Neural cell (in vitro differentiated cells): ENCODE measurements around the gene HACD4. TPM values are rescaled to one million over a fixed set of nuclear protein-coding genes. Genes with fewer than 3 reads are reported as not detected.

Experiments used
- H2AFZ ChIP-seq: fragments of 200-600, 300-800 bp; sonication (generic), shearing (Covaris generic); 2 replicates; pipeline ENCODE4 v1.6.0; 2014; ENCODE audit warnings: low read depth, mild to moderate bottlenecking, antibody characterized with exemption, low read length, moderate library complexity
- H3F3A ChIP-seq: fragments of 200-600 bp; shearing (Covaris generic); 2 replicates; pipeline ENCODE4 v1.6.1; 2016; ENCODE audit warnings: mild to moderate bottlenecking, moderate library complexity, mixed read lengths, antibody characterized with exemption, low read length; ENCODE audit not compliant: insufficient read depth, poor library complexity, severe bottlenecking
- H3K27ac ChIP-seq: fragments of 200-600, 300-800 bp; sonication (generic), shearing (Covaris generic); 2 replicates; pipeline ENCODE4 v1.5.1; 2014; ENCODE audit warnings: mild to moderate bottlenecking, low read length, moderate library complexity
- H3K27me3 ChIP-seq: fragments of 300-800, 200-600 bp; sonication (generic), shearing (Covaris generic); 2 replicates; pipeline ENCODE4 v1.6.0; 2014; ENCODE audit warnings: mild to moderate bottlenecking, low read depth, low read length, moderate library complexity; ENCODE audit not compliant: insufficient read depth
- H3K36me3 ChIP-seq: fragments of 300-800, 200-600 bp; sonication (generic), shearing (Covaris generic); 2 replicates; pipeline ENCODE4 v1.5.1; 2014; ENCODE audit warnings: mild to moderate bottlenecking, antibody characterized with exemption, low read length, moderate library complexity; ENCODE audit not compliant: insufficient read depth
- H3K4me2 ChIP-seq: fragments of 300-800, 200-600 bp; sonication (generic), shearing (Covaris generic); 2 replicates; pipeline ENCODE4 v1.6.0; 2014; ENCODE audit warnings: mild to moderate bottlenecking, low read length
- H3K4me3 ChIP-seq: fragments of 300-800, 200-600 bp; sonication (generic), shearing (Covaris generic); 2 replicates; pipeline ENCODE4 v1.5.1; 2014; ENCODE audit warnings: mild to moderate bottlenecking, low read length, moderate library complexity
- H3K79me2 ChIP-seq: fragments of 200-600 bp; shearing (Covaris generic); replicated peaks from 2 replicates; pipeline ENCODE4 v1.6.0; 2014; ENCODE audit warnings: mild to moderate bottlenecking, low read length, moderate library complexity; ENCODE audit not compliant: insufficient read depth
- H3K9ac ChIP-seq: fragments of 300-800, 200-600 bp; sonication (generic), shearing (Covaris generic); 2 replicates; pipeline ENCODE4 v1.6.1; 2016; ENCODE audit warnings: mild to moderate bottlenecking, low read length, mixed read lengths
- H3K9me2 ChIP-seq: fragments of 200-600 bp; shearing (Covaris generic); 2 replicates; pipeline ENCODE4 v1.6.1; 2016; ENCODE audit warnings: mild to moderate bottlenecking, low read length, mixed read lengths; ENCODE audit not compliant: insufficient read depth
- H3K9me3 ChIP-seq: fragments of 200-600, 300-800 bp; sonication (generic), shearing (Covaris generic); 2 replicates; pipeline ENCODE4 v1.6.1; 2016; ENCODE audit warnings: mild to moderate bottlenecking, mixed run types, low read length, moderate library complexity, mixed read lengths
- H4K20me1 ChIP-seq: fragments of 200-600 bp; shearing (Covaris generic); 2 replicates; pipeline ENCODE4 v1.6.1; 2016; ENCODE audit warnings: mild to moderate bottlenecking, mixed run types; ENCODE audit not compliant: insufficient read depth
- EP300 ChIP-seq: fragments of 450-650 bp; conservative IDR thresholded peaks from 2 replicates; pipeline ENCODE4 v1.6.1; 2014; ENCODE audit warnings: antibody characterized with exemption, mild to moderate bottlenecking, moderate library complexity; ENCODE audit not compliant: poor library complexity, severe bottlenecking
- EZH2 ChIP-seq: fragments of 200-600, 300-800 bp; shearing (Covaris generic), sonication (generic); IDR thresholded peaks from 2 replicates; pipeline ENCODE4 v1.6.1; 2014; ENCODE audit warnings: antibody characterized with exemption, low read length, borderline replicate concordance, mild to moderate bottlenecking; ENCODE audit not compliant: insufficient read depth, poor library complexity, severe bottlenecking
- MXI1 ChIP-seq: fragments of 450-650 bp; conservative IDR thresholded peaks from 2 replicates; pipeline ENCODE4 v1.6.1; 2014; ENCODE audit warnings: antibody characterized with exemption, mild to moderate bottlenecking; ENCODE audit not compliant: poor library complexity, severe bottlenecking
- POLR2AphosphoS5 ChIP-seq: IDR thresholded peaks from 2 replicates; pipeline ENCODE4 v1.6.1; 2012
- RAD21 ChIP-seq: fragments of 450-650 bp; conservative IDR thresholded peaks from 2 replicates; pipeline ENCODE4 v1.6.1; 2014; ENCODE audit warnings: antibody characterized with exemption, mild to moderate bottlenecking, moderate library complexity
- SMC3 ChIP-seq: fragments of 450-650 bp; conservative IDR thresholded peaks from 2 replicates; pipeline ENCODE4 v1.6.1; 2014; ENCODE audit warnings: antibody characterized with exemption, mild to moderate bottlenecking, moderate library complexity; ENCODE audit not compliant: poor library complexity
- TAF1 ChIP-seq: IDR thresholded peaks from 2 replicates; pipeline ENCODE4 v1.6.1; 2012; ENCODE audit warnings: low read depth
- polyA plus RNA-seq: library from polyadenylated mRNA; depleted of rRNA; stranded (reverse); fragments of >200 nt; gene quantifications from 2 replicates; pipeline ENCODE4 v1.2.3, GENCODE V29; 2014
- TF ChIP-seq, protein P1 (sequence below): IDR thresholded peaks from 2 replicates; pipeline ENCODE4 v1.6.1; 2012; ENCODE audit warnings: borderline replicate concordance
- TF ChIP-seq, protein P2 (sequence below): fragments of 450-650 bp; IDR thresholded peaks from 2 replicates; pipeline ENCODE4 v1.5.1; 2014; ENCODE audit warnings: antibody characterized with exemption, mild to moderate bottlenecking, moderate library complexity; ENCODE audit not compliant: poor library complexity, severe bottlenecking

Gene HACD4
- polyA plus RNA-seq, 1 donor from 2014 or later: not detected

DNA sequence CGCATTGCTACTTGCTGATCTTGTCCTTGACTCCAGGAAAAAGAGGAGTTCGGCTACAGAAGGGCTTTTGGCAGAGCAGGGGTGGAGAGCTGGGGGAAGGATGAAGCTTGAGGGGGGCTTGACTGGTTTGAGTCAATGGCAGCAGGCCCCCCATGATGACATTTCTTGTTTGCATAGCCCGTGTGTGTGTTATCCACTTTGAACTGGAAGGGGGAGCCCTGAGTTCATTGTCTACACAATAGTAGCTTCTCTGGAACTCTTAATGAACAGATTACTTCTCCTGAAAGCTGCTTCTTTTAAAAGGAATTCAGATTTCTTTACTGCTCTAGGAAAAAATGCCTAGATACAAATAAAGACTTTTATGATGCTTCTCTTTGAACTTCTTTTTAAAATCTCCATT is 44.0 kb upstream of the HACD4 start:
- H3K4me3 ChIP-seq: no peak overlapping the region
- no peak overlapping the region for H3K9ac ChIP-seq
- no peaks in the 10 kb centered on the region for H3K9me3 ChIP-seq
- no peaks in the 10 kb centered on the region for H4K20me1 ChIP-seq
- H3F3A ChIP-seq: no peaks in the 10 kb centered on the region
- no peak overlapping the region for H2AFZ ChIP-seq
- H3K36me3 ChIP-seq: no peaks in the 10 kb centered on the region
- no peaks in the 10 kb centered on the region for H3K9me2 ChIP-seq
- H3K27ac ChIP-seq: no peak overlapping the region
- no peaks in the 10 kb centered on the region for H3K27me3 ChIP-seq
- H3K79me2 ChIP-seq: no peaks in the 10 kb centered on the region
- no peak overlapping the region for H3K4me2 ChIP-seq
- TF ChIP-seq RAD21 (no peak), TAF1 (no peak), POLR2AphosphoS5 (no peak), MXI1 (no peak), EZH2 (no peak), EP300 (no peak), SMC3 (no peak)
- TF ChIP-seq, protein P1, sequence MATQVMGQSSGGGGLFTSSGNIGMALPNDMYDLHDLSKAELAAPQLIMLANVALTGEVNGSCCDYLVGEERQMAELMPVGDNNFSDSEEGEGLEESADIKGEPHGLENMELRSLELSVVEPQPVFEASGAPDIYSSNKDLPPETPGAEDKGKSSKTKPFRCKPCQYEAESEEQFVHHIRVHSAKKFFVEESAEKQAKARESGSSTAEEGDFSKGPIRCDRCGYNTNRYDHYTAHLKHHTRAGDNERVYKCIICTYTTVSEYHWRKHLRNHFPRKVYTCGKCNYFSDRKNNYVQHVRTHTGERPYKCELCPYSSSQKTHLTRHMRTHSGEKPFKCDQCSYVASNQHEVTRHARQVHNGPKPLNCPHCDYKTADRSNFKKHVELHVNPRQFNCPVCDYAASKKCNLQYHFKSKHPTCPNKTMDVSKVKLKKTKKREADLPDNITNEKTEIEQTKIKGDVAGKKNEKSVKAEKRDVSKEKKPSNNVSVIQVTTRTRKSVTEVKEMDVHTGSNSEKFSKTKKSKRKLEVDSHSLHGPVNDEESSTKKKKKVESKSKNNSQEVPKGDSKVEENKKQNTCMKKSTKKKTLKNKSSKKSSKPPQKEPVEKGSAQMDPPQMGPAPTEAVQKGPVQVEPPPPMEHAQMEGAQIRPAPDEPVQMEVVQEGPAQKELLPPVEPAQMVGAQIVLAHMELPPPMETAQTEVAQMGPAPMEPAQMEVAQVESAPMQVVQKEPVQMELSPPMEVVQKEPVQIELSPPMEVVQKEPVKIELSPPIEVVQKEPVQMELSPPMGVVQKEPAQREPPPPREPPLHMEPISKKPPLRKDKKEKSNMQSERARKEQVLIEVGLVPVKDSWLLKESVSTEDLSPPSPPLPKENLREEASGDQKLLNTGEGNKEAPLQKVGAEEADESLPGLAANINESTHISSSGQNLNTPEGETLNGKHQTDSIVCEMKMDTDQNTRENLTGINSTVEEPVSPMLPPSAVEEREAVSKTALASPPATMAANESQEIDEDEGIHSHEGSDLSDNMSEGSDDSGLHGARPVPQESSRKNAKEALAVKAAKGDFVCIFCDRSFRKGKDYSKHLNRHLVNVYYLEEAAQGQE: no peak
- TF ChIP-seq, protein P2, sequence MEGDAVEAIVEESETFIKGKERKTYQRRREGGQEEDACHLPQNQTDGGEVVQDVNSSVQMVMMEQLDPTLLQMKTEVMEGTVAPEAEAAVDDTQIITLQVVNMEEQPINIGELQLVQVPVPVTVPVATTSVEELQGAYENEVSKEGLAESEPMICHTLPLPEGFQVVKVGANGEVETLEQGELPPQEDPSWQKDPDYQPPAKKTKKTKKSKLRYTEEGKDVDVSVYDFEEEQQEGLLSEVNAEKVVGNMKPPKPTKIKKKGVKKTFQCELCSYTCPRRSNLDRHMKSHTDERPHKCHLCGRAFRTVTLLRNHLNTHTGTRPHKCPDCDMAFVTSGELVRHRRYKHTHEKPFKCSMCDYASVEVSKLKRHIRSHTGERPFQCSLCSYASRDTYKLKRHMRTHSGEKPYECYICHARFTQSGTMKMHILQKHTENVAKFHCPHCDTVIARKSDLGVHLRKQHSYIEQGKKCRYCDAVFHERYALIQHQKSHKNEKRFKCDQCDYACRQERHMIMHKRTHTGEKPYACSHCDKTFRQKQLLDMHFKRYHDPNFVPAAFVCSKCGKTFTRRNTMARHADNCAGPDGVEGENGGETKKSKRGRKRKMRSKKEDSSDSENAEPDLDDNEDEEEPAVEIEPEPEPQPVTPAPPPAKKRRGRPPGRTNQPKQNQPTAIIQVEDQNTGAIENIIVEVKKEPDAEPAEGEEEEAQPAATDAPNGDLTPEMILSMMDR: no peak

DNA sequence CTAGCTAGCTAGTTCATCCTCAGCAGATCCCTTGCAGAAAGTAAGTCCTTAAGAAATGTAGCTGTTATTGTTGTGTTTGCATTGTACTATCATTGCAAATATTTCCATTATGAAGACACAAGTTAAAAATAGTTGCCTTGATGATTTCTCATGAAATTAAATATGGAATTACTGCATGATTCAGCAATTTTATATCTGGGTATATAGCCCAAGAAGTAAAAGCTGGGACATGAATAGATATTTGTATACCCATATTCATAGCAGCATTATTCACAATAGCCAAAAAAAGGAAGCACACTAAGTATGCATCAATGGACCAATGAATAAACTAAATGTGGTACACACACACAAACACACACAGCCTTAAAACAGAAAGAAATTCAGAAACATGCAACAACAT is 39.5 kb upstream of the HACD4 start:
- H3K27me3 ChIP-seq: no peaks in the 10 kb centered on the region
- H3K4me2 ChIP-seq: no peak overlapping the region

More for the DNA sequence above, 39.5 kb upstream of the HACD4 start:
- Histone ChIP-seq H4K20me1 (no peaks in the 10 kb centered on the region), H3K27ac (no peak overlapping the region), H3K36me3 (no peaks in the 10 kb centered on the region), H3K9me3 (no peaks in the 10 kb centered on the region), H3K9me2 (no peaks in the 10 kb centered on the region), H3K9ac (no peak overlapping the region), H3K79me2 (no peaks in the 10 kb centered on the region), H2AFZ (no peak overlapping the region), H3F3A (no peaks in the 10 kb centered on the region), H3K4me3 (no peak overlapping the region)
- TF ChIP-seq POLR2AphosphoS5: no peak
- TF ChIP-seq, protein P1: no peak
